Muscle of leg (tissue), 16 donors: Measurements from ENCODE around the gene TSPAN11. TPM values are rescaled to one million over a fixed set of nuclear protein-coding genes. Genes with fewer than 3 reads are reported as not detected.
A peak's percentile ranks its signal among the peaks of the same experiment; 100 is the strongest.

Experiments used
- DNase-seq: peaks from one replicate; pipeline ENCODE4 v3.0.0; 2013
- H3K27ac ChIP-seq: one replicate; pipeline ENCODE4 v1.5.1; 2013; ENCODE audit warnings: mild to moderate bottlenecking, low read length, control low read depth
- H3K27me3 ChIP-seq: one replicate; pipeline ENCODE4 v1.6.1; 2013; ENCODE audit warnings: low read length; ENCODE audit not compliant: control insufficient read depth, insufficient read depth
- H3K36me3 ChIP-seq: one replicate; pipeline ENCODE4 v1.6.1; 2013; ENCODE audit warnings: low read length; ENCODE audit not compliant: control insufficient read depth, insufficient read depth
- H3K4me1 ChIP-seq: one replicate; pipeline ENCODE4 v1.6.1; 2013; ENCODE audit warnings: low read length; ENCODE audit not compliant: control insufficient read depth, insufficient read depth
- H3K4me3 ChIP-seq: one replicate; pipeline ENCODE4 v1.5.1; 2013; ENCODE audit warnings: low read length, control low read depth
- H3K9me3 ChIP-seq: replicated peaks from 2 replicates; pipeline ENCODE4 v1.6.1; 2013; ENCODE audit warnings: low read depth, low read length; ENCODE audit not compliant: control insufficient read depth
- WGBS: methylation state at CpG from one replicate; pipeline ENCODE4 v1.1.5; 2013; ENCODE audit warnings: missing lambda C conversion rate; ENCODE audit not compliant: insufficient coverage; 5-methylcytosine and 5-hydroxymethylcytosine counted together
- long read RNA-seq, 11 donors: transcript quantifications; one replicate each; lab custom pipeline, GENCODE V29; 2026
- polyA plus RNA-seq, 8 donors: library from polyadenylated mRNA; unstranded; fragments of 120-200 nt; gene quantifications; one replicate each; pipeline versions ENCODE4 v1.2.1 to v1.2.3, GENCODE V29; 2013; ENCODE audit warnings: inconsistent platforms in 1 of 8, low replicate concordance in 1 of 8; ENCODE audit not compliant: insufficient read length in 8 of 8, insufficient read depth in 1 of 8
- total RNA-seq: library from RNA; stranded (reverse); fragments of 120-200 nt; gene quantifications from one replicate; pipeline ENCODE4 v1.2.4, GENCODE V29; 2013

Gene TSPAN11, protein sequence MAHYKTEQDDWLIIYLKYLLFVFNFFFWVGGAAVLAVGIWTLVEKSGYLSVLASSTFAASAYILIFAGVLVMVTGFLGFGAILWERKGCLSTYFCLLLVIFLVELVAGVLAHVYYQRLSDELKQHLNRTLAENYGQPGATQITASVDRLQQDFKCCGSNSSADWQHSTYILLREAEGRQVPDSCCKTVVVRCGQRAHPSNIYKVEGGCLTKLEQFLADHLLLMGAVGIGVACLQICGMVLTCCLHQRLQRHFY
- total RNA-seq (9.1 TPM), polyA plus RNA-seq (10 to 100 TPM in 3 of 8 donors, 1 to 10 TPM in 5; 4.7 to 19.6 (median 9.3) TPM)
- long read RNA-seq, donor 1, full-length matches to known transcripts: 3 of 3 reads
- long read RNA-seq, donor 1, partial matches to known transcripts: 0 of 3 reads
- long read RNA-seq, donor 1, other reads (novel, unspliced or antisense): 0 of 3 reads
- long read RNA-seq, donor 2: 0 reads
- long read RNA-seq, donor 3, partial matches to known transcripts: 0 of 1 reads
- long read RNA-seq, donor 3, other reads (novel, unspliced or antisense): 0 of 1 reads
- long read RNA-seq, donor 4, full-length matches to known transcripts: 1 of 1 reads
- long read RNA-seq, donor 4, partial matches to known transcripts: 0 of 1 reads
- long read RNA-seq, donor 4, other reads (novel, unspliced or antisense): 0 of 1 reads
- long read RNA-seq, donor 5, full-length matches to known transcripts: 8 of 8 reads
- long read RNA-seq, donor 5, partial matches to known transcripts: 0 of 8 reads
- long read RNA-seq, donor 5, other reads (novel, unspliced or antisense): 0 of 8 reads
- long read RNA-seq, donor 6, partial matches to known transcripts: 0 of 2 reads
- long read RNA-seq, donor 6, other reads (novel, unspliced or antisense): 0 of 2 reads
- long read RNA-seq, donor 7, full-length matches to known transcripts: 1 of 1 reads
- long read RNA-seq, donor 7, partial matches to known transcripts: 0 of 1 reads
- long read RNA-seq, donor 7, other reads (novel, unspliced or antisense): 0 of 1 reads
- long read RNA-seq, donor 8: 0 reads
- long read RNA-seq, donor 9, partial matches to known transcripts: 0 of 1 reads
- long read RNA-seq, donor 9, other reads (novel, unspliced or antisense): 0 of 1 reads
- long read RNA-seq, donor 10, partial matches to known transcripts: 0 of 1 reads
- long read RNA-seq, donor 10, other reads (novel, unspliced or antisense): 0 of 1 reads
- long read RNA-seq, donor 11, partial matches to known transcripts: 0 of 3 reads
- long read RNA-seq, donor 11, other reads (novel, unspliced or antisense): 0 of 3 reads

GRCh38 chr12:30926243-30927221, at the start of gene TSPAN11:
TSPAN11 (plus strand) TSS chr12:30926748; CDS start chr12:30953992, 27,244 bp downstream.
- Histone ChIP-seq H3K4me3 (peak within 1 kb of the TSS; percentile 47), H3K36me3 (no peaks in the 10 kb centered on the region), H3K9me3 (no peaks in the 10 kb centered on the region), H3K27me3 (peaks cover 23% of the 10 kb centered on the region), H3K4me1 (peaks cover 35% of the 10 kb centered on the region), H3K27ac (peak within 1 kb of the TSS; percentile 31)
- DNase-seq: peak; percentile 84
- 4% methylated on average over 75 of the region's 78 CpGs for WGBS

GRCh38 chr12:30877105-30877875, 49.3 kb upstream of the TSPAN11 start:
- peaks cover 9% of the 10 kb centered on the region for H3K27me3 ChIP-seq
- H3K4me3 ChIP-seq: no peak overlapping the region
- H3K4me1 ChIP-seq: peaks cover 6% of the 10 kb centered on the region
- no peaks in the 10 kb centered on the region for H3K9me3 ChIP-seq
- H3K27ac ChIP-seq: no peak overlapping the region
- WGBS: 78% methylated on average over 4 of the region's 7 CpGs
- DNase-seq: no peak
- H3K36me3 ChIP-seq: no peaks in the 10 kb centered on the region

DNA sequence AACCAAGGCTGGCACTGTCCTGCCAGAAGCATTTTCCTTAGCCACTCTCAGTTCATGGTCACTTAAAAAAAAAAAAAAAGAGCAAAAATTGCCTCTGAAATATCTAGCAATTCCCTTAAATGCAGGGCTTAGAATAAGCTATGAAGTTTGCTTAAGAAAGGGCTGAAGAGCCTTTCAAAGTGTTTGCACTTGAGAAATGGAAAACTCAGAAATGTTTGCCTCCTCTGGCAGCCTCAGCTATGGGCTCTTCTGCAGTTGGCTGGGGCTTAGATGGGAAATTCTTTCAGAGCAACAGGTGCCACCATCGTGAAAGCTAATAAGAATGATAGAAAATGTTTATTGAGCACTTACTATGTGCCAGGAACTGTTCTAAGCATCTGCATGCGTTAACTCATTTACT, 48.5 kb upstream of the TSPAN11 start:
- WGBS: no CpG with 5 or more reads among the region's 2 CpGs
- H3K4me1 ChIP-seq: peaks cover 6% of the 10 kb centered on the region
- peaks cover 9% of the 10 kb centered on the region for H3K27me3 ChIP-seq
- H3K4me3 ChIP-seq: no peak overlapping the region
- DNase-seq: no peak
- no peak overlapping the region for H3K27ac ChIP-seq
- H3K9me3 ChIP-seq: no peaks in the 10 kb centered on the region
- H3K36me3 ChIP-seq: no peaks in the 10 kb centered on the region

DNA sequence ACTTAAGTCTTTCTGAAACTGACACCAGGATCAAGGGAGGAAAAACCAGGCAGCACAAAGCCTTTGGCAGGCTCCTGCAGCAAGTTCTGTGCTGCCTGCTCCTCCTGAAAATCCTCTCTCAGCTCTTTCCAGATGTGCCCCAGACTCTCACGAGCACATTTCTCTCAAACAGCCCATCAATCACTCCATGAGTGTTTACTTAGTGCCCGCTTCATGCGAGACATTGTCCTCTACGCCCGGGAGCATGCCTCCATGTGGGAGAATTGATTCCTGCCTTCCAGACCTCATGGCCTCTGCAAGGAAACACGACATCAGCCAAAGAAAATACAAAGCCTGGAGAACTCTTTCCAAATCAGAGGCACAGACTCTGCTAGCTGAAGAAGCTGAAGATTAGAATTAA, 46.5 kb upstream of the TSPAN11 start:
- no peaks in the 10 kb centered on the region for H3K9me3 ChIP-seq
- 14% methylated on average over 1 of the region's 6 CpGs for WGBS
- no peaks in the 10 kb centered on the region for H3K36me3 ChIP-seq
- no peak overlapping the region for H3K27ac ChIP-seq
- DNase-seq: peak; percentile 40
- H3K4me1 ChIP-seq: peaks cover 1% of the 10 kb centered on the region
- no peak overlapping the region for H3K4me3 ChIP-seq
- H3K27me3 ChIP-seq: peaks cover 9% of the 10 kb centered on the region

- no CpG with 5 or more reads among the region's 3 CpGs for WGBS
- DNase-seq: no peak
- Histone ChIP-seq H3K4me3 (no peak overlapping the region), H3K27me3 (peaks cover 9% of the 10 kb centered on the region), H3K36me3 (no peaks in the 10 kb centered on the region), H3K9me3 (no peaks in the 10 kb centered on the region), H3K4me1 (no peaks in the 10 kb centered on the region), H3K27ac (no peak overlapping the region)
Observed at GRCh38 chr12:30880813-30881212, 45.7 kb upstream of the TSPAN11 start.

DNA sequence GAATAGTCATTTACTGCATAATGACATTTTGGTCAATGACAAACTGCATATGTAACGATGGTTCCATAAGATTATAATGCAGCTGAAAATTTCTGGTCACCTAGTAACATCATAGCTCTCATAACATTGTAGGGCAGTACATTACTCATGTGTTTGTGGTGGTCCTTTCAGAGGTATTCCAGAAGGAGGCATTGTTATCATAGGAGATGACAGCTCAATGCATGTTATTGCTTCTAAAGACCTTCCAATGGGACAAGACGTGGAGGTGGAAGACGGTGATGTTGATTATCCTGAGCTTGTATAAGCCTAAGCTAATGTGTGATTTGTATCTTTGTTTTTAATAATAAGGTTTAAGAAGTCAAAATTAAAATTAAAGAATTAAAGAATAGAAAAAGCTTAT, 43.8 kb upstream of the TSPAN11 start:
- H3K4me3 ChIP-seq: no peak overlapping the region
- no CpG with 5 or more reads among the region's 3 CpGs for WGBS
- H3K4me1 ChIP-seq: no peaks in the 10 kb centered on the region
- peak; percentile 40 for DNase-seq
- H3K27me3 ChIP-seq: peaks cover 8% of the 10 kb centered on the region
- peaks cover 13% of the 10 kb centered on the region for H3K9me3 ChIP-seq
- H3K27ac ChIP-seq: no peak overlapping the region
- no peaks in the 10 kb centered on the region for H3K36me3 ChIP-seq

GRCh38 chr12:30884799-30885198, 41.7 kb upstream of the TSPAN11 start:
- Histone ChIP-seq H3K27me3 (peaks cover 7% of the 10 kb centered on the region), H3K36me3 (no peaks in the 10 kb centered on the region), H3K4me3 (no peak overlapping the region), H3K27ac (no peak overlapping the region), H3K4me1 (no peaks in the 10 kb centered on the region), H3K9me3 (peaks cover 14% of the 10 kb centered on the region)
- peak; percentile 67 for DNase-seq
- WGBS: 77% methylated on average over 2 of the region's 2 CpGs

GRCh38 chr12:30885321-30885720, 41.2 kb upstream of the TSPAN11 start:
- no peaks in the 10 kb centered on the region for H3K36me3 ChIP-seq
- H3K9me3 ChIP-seq: peaks cover 14% of the 10 kb centered on the region
- no peak for DNase-seq
- WGBS: 56% methylated on average over 2 of the region's 2 CpGs
- H3K4me3 ChIP-seq: no peak overlapping the region
- no peaks in the 10 kb centered on the region for H3K4me1 ChIP-seq
- H3K27ac ChIP-seq: no peak overlapping the region
- H3K27me3 ChIP-seq: peaks cover 7% of the 10 kb centered on the region
